Calu3 (cell line): ENCODE results near the gene UBE2J2. TPM values are rescaled to one million over a fixed set of nuclear protein-coding genes. Genes with fewer than 3 reads are reported as not detected.

Experiments used
- BruUV-seq: library from RNA; stranded (reverse); fragments of 400-500 nt; replicated peaks from 2 replicates; lab custom pipeline; 2021; lab: Mats Ljungman, UMichigan
- CTCF ChIA-PET: fragments of 300-600 bp; sonication (Branson Sonifier 250); formaldehyde crosslinking; loops from one replicate; lab custom pipeline; 2022; ENCODE audit warnings: antibody characterized with exemption; lab: Charles Lee
- DNase-seq: peaks from one replicate; pipeline ENCODE4 v3.0.0; 2022
- H3K27ac Mint-ChIP-seq: one replicate; pipeline ENCODE4 v1.8.0; 2022; ENCODE audit warnings: mixed read lengths; ENCODE audit not compliant: unreplicated experiment
- H3K27me3 Mint-ChIP-seq: one replicate; pipeline ENCODE4 v1.8.0; 2022; ENCODE audit warnings: mixed read lengths; ENCODE audit not compliant: unreplicated experiment
- H3K36me3 Mint-ChIP-seq: one replicate; pipeline ENCODE4 v1.8.0; 2022; ENCODE audit warnings: mild to moderate bottlenecking, moderate library complexity, mixed read lengths; ENCODE audit not compliant: insufficient read depth, unreplicated experiment
- H3K4me1 Mint-ChIP-seq: one replicate; pipeline ENCODE4 v1.8.0; 2022; ENCODE audit warnings: mild to moderate bottlenecking, low read depth, mixed read lengths; ENCODE audit not compliant: unreplicated experiment
- H3K4me3 Mint-ChIP-seq: one replicate; pipeline ENCODE4 v1.8.0; 2022; ENCODE audit warnings: mild to moderate bottlenecking, low read depth, moderate library complexity, mixed read lengths; ENCODE audit not compliant: unreplicated experiment
- H3K9me3 Mint-ChIP-seq: one replicate; pipeline ENCODE4 v1.8.0; 2022; ENCODE audit warnings: low read depth, mixed read lengths; ENCODE audit not compliant: unreplicated experiment
- intact Hi-C: fragments of 100-400 bp; cut with micrococcal nuclease; formaldehyde crosslinking; loops from one replicate; pipeline ENCODE4 v1.10.0; 2022; ENCODE audit not compliant: unreplicated experiment
- total RNA-seq: library from RNA; stranded (reverse); gene quantifications from 2 replicates; pipeline ENCODE4 v1.2.3, GENCODE V29; 2022
- TF ChIP-seq, protein P1 (sequence below): fragments of 200-600 bp; IDR thresholded peaks from one replicate; pipeline ENCODE4 v1.8.0; 2022; ENCODE audit warnings: antibody characterized with exemption; ENCODE audit not compliant: unreplicated experiment

Gene UBE2J2
- total RNA-seq, 1 experiment from 2014 or later: 45.6 TPM

DNA sequence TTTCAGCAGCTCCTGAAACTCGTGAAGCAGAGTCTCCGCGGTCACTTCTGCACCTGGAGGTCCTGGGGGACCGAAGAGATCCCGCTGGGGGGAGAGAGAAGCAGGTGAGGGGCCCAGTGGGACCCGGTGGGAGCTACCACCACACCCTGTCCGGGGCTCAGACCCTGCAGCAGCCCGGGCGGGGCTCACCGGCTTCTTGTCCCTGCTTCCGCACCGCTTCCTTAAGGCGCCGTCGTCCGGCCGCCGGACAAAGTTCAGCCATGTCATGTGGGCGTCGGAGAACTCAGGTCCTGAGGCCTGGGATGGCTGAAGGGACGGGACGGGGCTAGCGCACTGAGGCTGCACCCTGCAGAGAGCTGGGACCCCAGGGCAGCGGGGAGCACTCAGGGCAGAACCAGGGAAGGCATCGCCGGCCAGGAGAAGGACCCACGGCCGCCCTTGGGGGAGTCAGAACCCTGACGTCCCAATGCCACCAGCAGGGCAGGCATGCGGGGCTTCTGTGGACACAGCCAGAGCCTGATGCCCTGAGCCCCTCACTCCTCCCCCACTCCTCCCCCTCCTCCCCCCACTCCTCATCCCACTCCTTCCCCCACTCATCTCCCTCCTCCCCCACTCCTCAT, 29.4 kb downstream of the UBE2J2 start:
- Mint-ChIP-seq H3K4me1 (no peaks in the 10 kb centered on the region), H3K4me3 (peak overlapping the region; percentile 36), H3K9me3 (no peaks in the 10 kb centered on the region), H3K27me3 (no peaks in the 10 kb centered on the region), H3K36me3 (peaks cover 15% of the 10 kb centered on the region), H3K27ac (no peak overlapping the region)
- TF ChIP-seq, protein P1, sequence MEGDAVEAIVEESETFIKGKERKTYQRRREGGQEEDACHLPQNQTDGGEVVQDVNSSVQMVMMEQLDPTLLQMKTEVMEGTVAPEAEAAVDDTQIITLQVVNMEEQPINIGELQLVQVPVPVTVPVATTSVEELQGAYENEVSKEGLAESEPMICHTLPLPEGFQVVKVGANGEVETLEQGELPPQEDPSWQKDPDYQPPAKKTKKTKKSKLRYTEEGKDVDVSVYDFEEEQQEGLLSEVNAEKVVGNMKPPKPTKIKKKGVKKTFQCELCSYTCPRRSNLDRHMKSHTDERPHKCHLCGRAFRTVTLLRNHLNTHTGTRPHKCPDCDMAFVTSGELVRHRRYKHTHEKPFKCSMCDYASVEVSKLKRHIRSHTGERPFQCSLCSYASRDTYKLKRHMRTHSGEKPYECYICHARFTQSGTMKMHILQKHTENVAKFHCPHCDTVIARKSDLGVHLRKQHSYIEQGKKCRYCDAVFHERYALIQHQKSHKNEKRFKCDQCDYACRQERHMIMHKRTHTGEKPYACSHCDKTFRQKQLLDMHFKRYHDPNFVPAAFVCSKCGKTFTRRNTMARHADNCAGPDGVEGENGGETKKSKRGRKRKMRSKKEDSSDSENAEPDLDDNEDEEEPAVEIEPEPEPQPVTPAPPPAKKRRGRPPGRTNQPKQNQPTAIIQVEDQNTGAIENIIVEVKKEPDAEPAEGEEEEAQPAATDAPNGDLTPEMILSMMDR: no peak
- DNase-seq: peak; percentile 55
- intact Hi-C loops: no loop called here
- BruUV-seq: no TSS peak
- CTCF ChIA-PET: no interaction called here

DNA sequence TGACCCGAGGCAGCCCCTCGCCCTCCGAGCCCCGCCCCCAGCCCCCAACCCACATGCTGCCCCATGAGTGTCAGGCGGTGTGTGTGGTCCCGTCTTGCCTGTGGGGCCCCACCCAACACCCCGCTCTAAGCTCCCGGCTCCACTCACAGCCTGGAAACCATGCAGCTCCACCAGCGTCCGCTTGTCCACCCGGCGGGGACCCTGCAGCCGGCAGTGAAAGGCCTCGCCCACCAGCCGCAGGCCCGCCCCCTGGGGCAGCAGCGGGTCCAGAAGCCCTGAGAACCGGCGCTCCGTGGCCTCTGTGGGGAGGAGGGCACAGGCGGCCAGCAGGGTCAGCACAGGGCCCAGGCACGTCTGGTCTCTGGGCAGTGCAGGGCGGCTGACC, 29.9 kb downstream of the UBE2J2 start:
- no TSS peak for BruUV-seq
- no peaks in the 10 kb centered on the region for H3K9me3 Mint-ChIP-seq
- intact Hi-C loops: no loop called here
- TF ChIP-seq, protein P1: no peak
- peak overlapping the region; percentile 36 for H3K4me3 Mint-ChIP-seq
- peaks cover 19% of the 10 kb centered on the region for H3K36me3 Mint-ChIP-seq
- DNase-seq: no peak
- CTCF ChIA-PET: no interaction called here
- H3K4me1 Mint-ChIP-seq: no peaks in the 10 kb centered on the region
- no peak overlapping the region for H3K27ac Mint-ChIP-seq
- H3K27me3 Mint-ChIP-seq: no peaks in the 10 kb centered on the region

DNA sequence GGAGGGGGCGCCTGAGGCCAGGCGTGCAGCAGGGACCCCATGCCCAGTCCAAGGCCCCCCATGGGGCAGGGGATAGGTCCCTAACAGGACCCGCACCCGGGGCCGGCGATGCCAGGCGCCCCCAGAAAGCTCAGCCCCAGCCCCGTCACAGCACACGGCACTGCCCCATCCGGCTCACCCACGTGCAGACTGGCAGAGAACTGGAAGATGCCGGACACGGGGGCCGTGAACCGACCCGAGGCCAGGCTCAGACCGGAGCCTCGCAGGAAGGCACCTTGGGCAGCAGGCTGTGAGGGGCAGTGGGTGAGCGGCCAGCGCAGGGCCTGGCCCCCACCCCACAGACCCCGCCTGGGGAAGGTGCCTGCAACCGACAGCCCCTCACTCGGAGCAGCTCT, 30.4 kb downstream of the UBE2J2 start:
- no peak for DNase-seq
- Mint-ChIP-seq H3K4me1 (no peaks in the 10 kb centered on the region), H3K27me3 (no peaks in the 10 kb centered on the region), H3K27ac (no peak overlapping the region), H3K9me3 (no peaks in the 10 kb centered on the region), H3K4me3 (no peak overlapping the region), H3K36me3 (peaks cover 25% of the 10 kb centered on the region)
- TF ChIP-seq, protein P1: no peak
- CTCF ChIA-PET: no interaction called here
- intact Hi-C loops: no loop called here
- no TSS peak for BruUV-seq

DNA sequence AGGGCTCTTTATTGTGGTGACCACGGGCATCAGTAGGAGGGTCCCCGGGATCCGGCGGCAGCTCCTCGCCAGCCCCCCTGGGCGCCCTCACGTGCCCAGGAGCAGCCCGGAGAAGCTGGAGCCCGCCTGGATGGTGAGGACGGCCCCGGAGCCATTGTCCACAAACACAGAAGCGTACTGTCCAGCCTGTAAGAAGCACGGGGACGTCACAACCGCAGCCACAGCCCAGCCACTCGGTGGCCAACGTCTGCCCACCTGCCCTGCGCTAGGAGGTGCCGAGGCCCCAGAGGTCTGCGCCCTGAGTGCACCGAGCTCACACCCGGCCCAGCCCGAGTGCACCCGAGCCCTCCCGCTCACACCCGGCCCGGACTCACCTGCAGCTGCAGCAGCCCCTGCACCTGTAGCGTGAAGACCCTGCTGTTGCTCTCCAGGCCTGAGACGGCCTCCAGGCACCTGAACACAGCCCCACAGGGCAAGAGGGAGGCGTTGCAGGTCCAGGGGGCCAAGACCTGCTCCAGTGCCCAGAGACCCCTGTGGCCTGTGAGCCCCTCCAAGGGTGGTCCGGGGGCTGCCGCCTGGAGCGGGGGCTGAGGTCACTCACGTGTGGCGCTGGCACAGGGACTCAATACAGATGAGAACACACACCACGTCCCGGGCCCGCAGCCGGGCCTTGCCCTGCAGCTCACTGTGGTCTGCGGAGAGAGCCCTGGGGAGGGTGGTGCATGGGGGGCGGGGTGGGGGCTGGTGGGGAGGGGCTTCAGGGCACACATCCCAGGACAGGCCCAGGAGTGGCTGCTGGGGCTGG, 31.0 kb downstream of the UBE2J2 start:
- no peak overlapping the region for H3K4me3 Mint-ChIP-seq
- no peaks in the 10 kb centered on the region for H3K9me3 Mint-ChIP-seq
- intact Hi-C loops: no loop called here
- TF ChIP-seq, protein P1: no peak
- H3K4me1 Mint-ChIP-seq: no peaks in the 10 kb centered on the region
- H3K27me3 Mint-ChIP-seq: no peaks in the 10 kb centered on the region
- DNase-seq: no peak
- CTCF ChIA-PET: no interaction called here
- no TSS peak for BruUV-seq
- no peak overlapping the region for H3K27ac Mint-ChIP-seq
- H3K36me3 Mint-ChIP-seq: peaks cover 26% of the 10 kb centered on the region
